ENCODE measurements around the gene GABRG3.

DNA sequence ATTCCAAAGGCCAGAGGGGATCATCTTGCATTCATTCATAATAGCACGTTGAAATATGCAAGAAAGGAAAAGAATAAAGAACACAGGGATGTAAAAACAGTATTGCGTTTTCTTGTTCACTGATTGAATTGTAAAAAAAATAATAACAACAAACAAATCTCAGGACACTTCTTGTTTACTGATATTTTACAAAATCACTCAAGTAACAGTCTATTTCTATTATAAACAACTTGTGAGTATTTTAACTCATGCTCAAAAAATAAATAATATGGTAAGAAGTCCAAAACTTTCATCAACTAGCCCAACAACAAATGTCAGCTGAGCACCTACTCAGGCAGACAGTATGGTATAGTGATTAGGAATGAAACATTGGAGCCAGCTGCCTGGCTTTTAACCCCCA lies 2.2 kb upstream of the GABRG3 start:
- TF ChIP-seq CTCF (IDR thresholded peaks at IDR 0.05; ENCODE audit: insufficient read depth, low read depth, low read length) (no peak), EZH2 (IDR thresholded peaks at IDR 0.05; ENCODE audit: insufficient read depth, low read length) (no peak)

All from astrocyte (in vitro differentiated cells and primary cell).